Measurements from ENCODE around the gene CRTC3. TPM values are rescaled to one million over a fixed set of nuclear protein-coding genes. Genes with fewer than 3 reads are reported as not detected.
A peak's percentile ranks its signal among the peaks of the same experiment; 100 is the strongest.

CRTC3 gene
- total RNA-seq, 4 donors from 2014 or later = 19.8 to 33.1 (median 25.9) TPM

DNA sequence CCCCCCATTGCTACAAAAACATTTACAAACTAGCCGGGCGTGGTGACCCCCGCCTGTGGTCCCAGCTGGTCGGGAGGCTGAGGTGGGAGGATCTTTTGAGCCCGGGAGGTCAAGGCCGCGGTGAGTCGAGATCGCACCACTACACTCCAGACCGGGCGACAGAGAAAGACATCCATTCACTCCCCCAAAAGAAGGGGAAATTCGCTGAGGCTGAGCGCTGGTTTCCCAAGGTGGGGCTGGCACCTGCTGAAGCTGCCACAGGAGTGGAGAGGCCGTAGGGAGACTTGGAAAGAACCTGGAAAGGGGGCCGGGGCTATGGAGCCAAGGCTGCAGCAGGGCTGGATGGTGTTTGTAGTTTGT is 732 bp upstream of the CRTC3 start:
- TF ChIP-seq POLR2A (IDR thresholded peaks at IDR 0.05) = no peak
- TF ChIP-seq, protein P1, sequence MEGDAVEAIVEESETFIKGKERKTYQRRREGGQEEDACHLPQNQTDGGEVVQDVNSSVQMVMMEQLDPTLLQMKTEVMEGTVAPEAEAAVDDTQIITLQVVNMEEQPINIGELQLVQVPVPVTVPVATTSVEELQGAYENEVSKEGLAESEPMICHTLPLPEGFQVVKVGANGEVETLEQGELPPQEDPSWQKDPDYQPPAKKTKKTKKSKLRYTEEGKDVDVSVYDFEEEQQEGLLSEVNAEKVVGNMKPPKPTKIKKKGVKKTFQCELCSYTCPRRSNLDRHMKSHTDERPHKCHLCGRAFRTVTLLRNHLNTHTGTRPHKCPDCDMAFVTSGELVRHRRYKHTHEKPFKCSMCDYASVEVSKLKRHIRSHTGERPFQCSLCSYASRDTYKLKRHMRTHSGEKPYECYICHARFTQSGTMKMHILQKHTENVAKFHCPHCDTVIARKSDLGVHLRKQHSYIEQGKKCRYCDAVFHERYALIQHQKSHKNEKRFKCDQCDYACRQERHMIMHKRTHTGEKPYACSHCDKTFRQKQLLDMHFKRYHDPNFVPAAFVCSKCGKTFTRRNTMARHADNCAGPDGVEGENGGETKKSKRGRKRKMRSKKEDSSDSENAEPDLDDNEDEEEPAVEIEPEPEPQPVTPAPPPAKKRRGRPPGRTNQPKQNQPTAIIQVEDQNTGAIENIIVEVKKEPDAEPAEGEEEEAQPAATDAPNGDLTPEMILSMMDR (IDR thresholded peaks at IDR 0.05) = no peak
- H3K36me3 ChIP-seq = no peaks in the 10 kb centered on the region
- peaks cover 0 to 14% (median 0%) of the 10 kb centered on the region in 4 donors for H3K4me1 ChIP-seq
- H3K27me3 ChIP-seq = no peaks in the 10 kb centered on the region
- peak overlapping the region; percentile 69 to 99 (median 78) for H3K4me3 ChIP-seq
- peak overlapping the region; percentile 88 to 95 (median 92) for H3K27ac ChIP-seq
- no peaks in the 10 kb centered on the region for H3K9me3 ChIP-seq
- no peak for DNase-seq

DNA sequence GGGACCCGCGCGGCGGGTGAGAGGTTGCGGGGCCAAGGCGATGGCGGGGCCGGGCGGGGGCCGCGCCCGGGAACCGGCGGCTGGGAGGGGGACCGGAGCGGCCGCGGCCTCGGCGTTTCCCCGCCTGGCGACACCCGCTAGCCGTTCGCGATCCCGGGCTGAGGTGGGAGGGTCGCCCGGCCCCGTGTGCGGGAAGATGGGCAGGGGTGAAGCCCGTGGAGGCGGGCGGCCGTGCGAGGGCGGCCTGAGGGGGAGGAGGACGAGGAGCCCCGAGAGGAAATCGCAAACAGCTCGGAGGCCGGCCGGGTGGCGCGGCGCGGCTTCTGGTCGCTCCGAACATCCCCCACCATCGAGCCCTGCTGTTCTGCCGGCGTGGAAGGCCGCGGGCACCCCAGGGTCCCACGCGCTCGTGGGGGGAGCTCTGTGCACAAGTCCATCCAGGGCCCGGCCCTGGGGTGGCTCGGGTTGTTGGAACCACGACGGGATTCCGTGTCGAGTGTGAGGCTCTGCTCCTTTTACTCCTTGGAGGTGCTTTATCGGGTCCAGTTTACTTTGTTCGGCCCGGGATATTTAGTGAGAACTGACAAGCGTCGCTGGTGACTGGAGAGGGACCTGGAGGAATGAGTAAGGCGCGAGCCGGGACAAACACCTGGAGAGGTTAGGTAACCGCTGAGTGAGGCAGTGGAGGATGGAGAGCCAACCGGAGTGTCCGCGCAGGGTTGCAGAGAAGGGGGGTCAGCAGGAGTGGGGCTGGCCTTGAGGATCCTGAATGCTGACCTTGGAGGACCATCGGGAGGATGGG is 728 bp downstream of the CRTC3 start:
- peak; percentile 56 to 77 (median 75) for DNase-seq
- H3K27me3 ChIP-seq = no peaks in the 10 kb centered on the region
- H3K4me3 ChIP-seq = peak overlapping the region; percentile 69 to 99 (median 78)
- TF ChIP-seq, protein P1 (IDR thresholded peaks at IDR 0.05) = no peak
- TF ChIP-seq POLR2A (IDR thresholded peaks at IDR 0.05) = no peak
- peaks cover 0 to 14% (median 0%) of the 10 kb centered on the region in 4 donors for H3K4me1 ChIP-seq
- no peaks in the 10 kb centered on the region for H3K9me3 ChIP-seq
- H3K36me3 ChIP-seq = no peaks in the 10 kb centered on the region
- peak overlapping the region; percentile 88 to 95 (median 92) for H3K27ac ChIP-seq

DNA sequence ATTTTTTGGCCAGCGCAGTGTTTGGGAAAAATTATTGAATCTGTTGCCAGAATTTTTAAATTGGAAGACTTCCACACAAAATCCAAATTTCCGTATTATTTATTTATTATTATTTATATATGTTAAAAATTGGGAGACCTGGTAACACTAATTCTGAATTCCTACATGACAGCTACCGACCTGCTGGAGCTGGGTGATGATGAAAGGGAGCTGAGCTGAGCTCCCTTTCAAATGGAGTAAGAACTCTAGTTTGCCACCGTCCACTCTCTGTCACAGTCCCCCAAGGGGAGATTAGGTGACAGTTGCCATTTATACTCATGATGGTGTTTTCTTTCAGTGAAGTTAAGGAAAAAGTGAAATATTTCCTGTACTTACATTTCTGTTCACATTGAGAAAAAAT is 1.4 kb downstream of the CRTC3 start:
- Histone ChIP-seq H3K27me3 (no peaks in the 10 kb centered on the region), H3K9me3 (no peaks in the 10 kb centered on the region), H3K36me3 (no peaks in the 10 kb centered on the region), H3K4me3 (peak overlapping the region; percentile 69 to 99 (median 78)), H3K27ac (peak overlapping the region in 1 of 4 donors; percentile 91), H3K4me1 (peaks cover 0 to 14% (median 0%) of the 10 kb centered on the region in 4 donors)
- no peak for DNase-seq
- no peak for TF ChIP-seq POLR2A (IDR thresholded peaks at IDR 0.05)
- TF ChIP-seq, protein P1 (IDR thresholded peaks at IDR 0.05) = no peak

DNA sequence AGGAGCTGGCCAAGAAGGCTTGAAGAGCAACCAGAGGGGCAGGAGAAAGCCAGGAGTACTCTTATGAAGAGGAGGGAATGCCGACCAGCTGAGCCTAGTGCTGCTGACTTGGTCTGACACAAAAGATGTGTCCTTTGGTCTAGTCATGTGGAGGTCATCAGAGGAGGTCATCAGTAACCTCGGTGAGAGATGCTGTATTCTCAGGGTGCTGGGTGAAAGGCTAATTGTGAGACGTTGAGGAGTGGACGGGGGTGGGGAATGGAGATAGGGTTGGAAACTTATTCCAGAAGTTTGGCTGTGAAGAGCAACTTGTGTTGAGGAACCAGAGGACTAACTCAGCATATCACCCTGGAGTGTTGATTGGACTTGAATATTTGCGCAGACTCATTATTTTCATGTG is 5.5 kb downstream of the CRTC3 start:
- no peaks in the 10 kb centered on the region for H3K36me3 ChIP-seq
- peaks cover 0 to 7% (median 0%) of the 10 kb centered on the region in 4 donors for H3K4me1 ChIP-seq
- no peaks in the 10 kb centered on the region for H3K27me3 ChIP-seq
- no peak overlapping the region for H3K27ac ChIP-seq
- no peak for DNase-seq
- TF ChIP-seq, protein P1 (IDR thresholded peaks at IDR 0.05) = no peak
- no peak for TF ChIP-seq POLR2A (IDR thresholded peaks at IDR 0.05)
- H3K9me3 ChIP-seq = no peaks in the 10 kb centered on the region
- H3K4me3 ChIP-seq = no peak overlapping the region

DNA sequence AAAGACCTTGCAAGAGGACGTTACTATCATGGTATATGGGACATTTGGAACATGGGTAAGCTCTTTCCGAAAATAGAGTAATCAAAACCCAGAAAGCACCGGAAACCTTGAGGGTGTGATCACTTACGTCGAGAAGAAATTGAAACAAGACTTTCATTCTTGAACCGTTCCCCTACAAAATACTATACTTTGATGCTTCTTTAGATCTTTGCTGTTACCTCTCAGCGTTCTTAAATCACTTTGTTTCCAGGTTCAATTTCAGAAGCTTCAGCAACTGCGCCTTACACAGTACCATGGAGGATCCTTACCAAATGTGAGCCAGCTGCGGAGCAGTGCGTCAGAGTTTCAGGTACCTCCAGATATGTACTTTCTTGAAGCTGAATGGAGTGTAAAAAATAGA is 10.1 kb downstream of the CRTC3 start:
- Histone ChIP-seq H3K4me3 (no peak overlapping the region), H3K9me3 (no peaks in the 10 kb centered on the region), H3K36me3 (no peaks in the 10 kb centered on the region), H3K4me1 (no peaks in the 10 kb centered on the region), H3K27me3 (no peaks in the 10 kb centered on the region), H3K27ac (peak overlapping the region in 1 of 4 donors; percentile 34)
- TF ChIP-seq, protein P1 (IDR thresholded peaks at IDR 0.05) = no peak
- no peak for TF ChIP-seq POLR2A (IDR thresholded peaks at IDR 0.05)
- DNase-seq = no peak

Data from Peyer's patch (tissue), 4 donors.